WERI-Rb-1 (cell line): ENCODE measurements around the gene GALNT9.
"Not testable (repeated sequence)": the region's sequence is repeated elsewhere in the genome, so short reads cannot be mapped to it uniquely, and the experiment has no call there.

Source experiments
- DNase-seq: peaks from one replicate; pipeline ENCODE4 v3.0.0-alpha.2; 2020
- H3K27ac ChIP-seq: fragments of 250-450 bp; sonication (Bioruptor Pico); 2 replicates; pipeline ENCODE4 v1.5.1; 2020; ENCODE audit warnings: mild to moderate bottlenecking, moderate library complexity
- H3K27me3 ChIP-seq: fragments of 250-450 bp; sonication (Bioruptor Pico); 2 replicates; pipeline ENCODE4 v1.5.1; 2021; ENCODE audit warnings: mild to moderate bottlenecking, low read depth, moderate library complexity; ENCODE audit not compliant: insufficient read depth, severe bottlenecking
- H3K36me3 ChIP-seq: fragments of 250-450 bp; sonication (Bioruptor Pico); 2 replicates; pipeline ENCODE4 v1.5.1; 2020; ENCODE audit warnings: mild to moderate bottlenecking, moderate library complexity
- H3K4me3 ChIP-seq: 2 replicates; pipeline ENCODE4 v1.5.1; 2011; ENCODE audit warnings: low read depth, mild to moderate bottlenecking, control low read depth, low read length
- H3K9me3 ChIP-seq: fragments of 250-450 bp; sonication (Bioruptor Pico); 2 replicates; pipeline ENCODE4 v1.5.1; 2021; ENCODE audit warnings: mild to moderate bottlenecking, moderate library complexity; ENCODE audit not compliant: severe bottlenecking
- TF ChIP-seq, protein P1 (sequence below): IDR thresholded peaks from 2 replicates; pipeline ENCODE4 v1.5.1; 2011; ENCODE audit warnings: low read depth, mild to moderate bottlenecking, control low read depth, inconsistent platforms, low read length

The GALNT9 gene

DNA sequence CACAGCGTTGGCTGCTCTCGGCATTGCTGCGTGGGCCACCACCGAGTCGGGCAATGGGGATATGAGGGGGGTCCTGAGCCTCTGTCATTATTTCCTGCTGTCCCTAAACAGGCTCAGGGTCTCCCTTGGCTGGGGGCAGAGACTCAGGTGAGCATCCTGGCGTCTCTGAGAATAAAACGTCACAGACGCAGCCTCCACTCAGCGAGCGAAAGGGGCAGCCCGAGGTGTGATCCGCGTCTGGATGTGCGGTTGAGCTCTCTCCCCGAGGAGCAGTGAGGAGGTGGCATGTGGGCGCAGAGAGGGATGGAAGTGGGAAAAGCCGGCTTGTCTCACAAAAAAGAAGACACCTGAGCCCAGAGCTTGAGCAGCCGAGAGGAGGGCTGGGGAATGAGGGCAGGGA lies 62.6 kb downstream of the GALNT9 start:
- Histone ChIP-seq H3K27me3 (no peaks in the 10 kb centered on the region), H3K9me3 (no peaks in the 10 kb centered on the region), H3K36me3 (no peaks in the 10 kb centered on the region), H3K27ac (no peak overlapping the region), H3K4me3 (no peak overlapping the region)
- TF ChIP-seq, protein P1, sequence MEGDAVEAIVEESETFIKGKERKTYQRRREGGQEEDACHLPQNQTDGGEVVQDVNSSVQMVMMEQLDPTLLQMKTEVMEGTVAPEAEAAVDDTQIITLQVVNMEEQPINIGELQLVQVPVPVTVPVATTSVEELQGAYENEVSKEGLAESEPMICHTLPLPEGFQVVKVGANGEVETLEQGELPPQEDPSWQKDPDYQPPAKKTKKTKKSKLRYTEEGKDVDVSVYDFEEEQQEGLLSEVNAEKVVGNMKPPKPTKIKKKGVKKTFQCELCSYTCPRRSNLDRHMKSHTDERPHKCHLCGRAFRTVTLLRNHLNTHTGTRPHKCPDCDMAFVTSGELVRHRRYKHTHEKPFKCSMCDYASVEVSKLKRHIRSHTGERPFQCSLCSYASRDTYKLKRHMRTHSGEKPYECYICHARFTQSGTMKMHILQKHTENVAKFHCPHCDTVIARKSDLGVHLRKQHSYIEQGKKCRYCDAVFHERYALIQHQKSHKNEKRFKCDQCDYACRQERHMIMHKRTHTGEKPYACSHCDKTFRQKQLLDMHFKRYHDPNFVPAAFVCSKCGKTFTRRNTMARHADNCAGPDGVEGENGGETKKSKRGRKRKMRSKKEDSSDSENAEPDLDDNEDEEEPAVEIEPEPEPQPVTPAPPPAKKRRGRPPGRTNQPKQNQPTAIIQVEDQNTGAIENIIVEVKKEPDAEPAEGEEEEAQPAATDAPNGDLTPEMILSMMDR = no peak
- DNase-seq = no peak

DNA sequence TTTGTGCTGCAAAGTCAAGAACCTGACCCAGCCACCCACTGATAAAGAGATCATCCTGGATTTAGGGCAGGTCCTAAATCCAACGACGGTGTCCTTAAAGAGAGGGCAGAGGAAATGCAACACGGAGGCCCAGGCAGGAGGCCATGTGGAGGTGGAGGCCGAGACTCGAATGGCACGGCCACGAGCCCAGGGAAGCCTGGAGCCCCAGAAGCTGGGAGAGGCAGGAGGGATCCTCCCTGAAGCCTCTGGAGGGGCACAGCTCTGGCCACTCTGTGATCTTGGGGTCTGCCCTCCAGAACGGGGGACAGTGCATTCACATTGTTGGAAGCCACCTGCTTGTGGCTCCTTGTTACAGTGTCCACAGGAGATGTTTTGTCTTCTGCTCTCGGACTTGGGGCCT lies 63.0 kb downstream of the GALNT9 start:
- Histone ChIP-seq H3K4me3 (no peak overlapping the region), H3K27me3 (no peaks in the 10 kb centered on the region), H3K27ac (no peak overlapping the region), H3K9me3 (no peaks in the 10 kb centered on the region), H3K36me3 (no peaks in the 10 kb centered on the region)
- DNase-seq = no peak
- TF ChIP-seq, protein P1 = no peak

- H3K36me3 ChIP-seq, H3K27ac ChIP-seq, H3K4me3 ChIP-seq, H3K9me3 ChIP-seq, DNase-seq, H3K27me3 ChIP-seq: not testable (repeated sequence)
Measured at GRCh38 chr12:132265822-132266221, 63.6 kb downstream of the GALNT9 start.

DNA sequence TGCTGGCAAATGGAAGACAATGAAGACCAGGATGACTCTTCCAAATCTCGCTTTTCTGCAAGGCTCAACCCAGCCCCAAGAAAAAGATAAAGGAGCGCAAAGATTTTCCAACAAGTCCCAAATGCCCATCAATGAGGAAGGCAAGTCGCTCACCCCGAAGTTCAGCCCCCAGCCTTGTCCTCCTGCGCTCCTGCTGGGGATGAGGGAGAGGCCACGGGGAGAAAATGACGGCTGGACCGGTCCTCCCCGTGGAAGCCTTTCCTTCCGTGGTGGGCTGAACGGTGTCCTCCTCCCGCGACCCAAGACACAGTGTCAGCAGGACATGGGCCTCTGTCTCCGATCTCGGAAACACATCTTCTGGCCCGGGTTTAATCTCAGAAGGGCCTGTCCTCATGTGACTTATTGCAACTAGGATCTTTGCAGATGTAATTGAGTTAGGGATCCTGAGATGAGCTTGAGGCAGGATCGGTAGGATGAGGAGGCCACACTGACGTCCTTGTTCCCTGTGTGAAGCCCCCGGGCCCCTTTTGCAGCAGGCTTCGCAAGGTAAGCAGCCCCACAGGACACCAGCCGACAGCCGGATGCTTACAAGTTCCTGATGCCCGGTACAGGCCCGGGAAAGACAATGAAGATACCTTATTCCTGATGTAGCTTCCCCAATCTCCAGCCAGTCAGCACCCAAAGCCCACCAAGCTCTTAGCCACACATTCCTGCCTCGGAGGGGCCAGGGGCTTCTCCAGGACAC lies 64.2 kb downstream of the GALNT9 start:
- TF ChIP-seq, protein P1 = no peak
- no peaks in the 10 kb centered on the region for H3K9me3 ChIP-seq
- no peaks in the 10 kb centered on the region for H3K27me3 ChIP-seq
- H3K27ac ChIP-seq = no peak overlapping the region
- no peak for DNase-seq
- no peak overlapping the region for H3K4me3 ChIP-seq
- H3K36me3 ChIP-seq = no peaks in the 10 kb centered on the region

GRCh38 chr12:132264086-132265010 lies 65.0 kb downstream of the GALNT9 start:
- H3K4me3 ChIP-seq = no peak overlapping the region
- no peaks in the 10 kb centered on the region for H3K36me3 ChIP-seq
- no peak for DNase-seq
- no peaks in the 10 kb centered on the region for H3K9me3 ChIP-seq
- TF ChIP-seq, protein P1 = no peak
- H3K27ac ChIP-seq = no peak overlapping the region
- H3K27me3 ChIP-seq = no peaks in the 10 kb centered on the region

GRCh38 chr12:132263451-132264049 lies 65.8 kb downstream of the GALNT9 start:
- Histone ChIP-seq H3K27me3 (no peaks in the 10 kb centered on the region), H3K27ac (no peak overlapping the region), H3K36me3 (no peaks in the 10 kb centered on the region), H3K9me3 (no peaks in the 10 kb centered on the region), H3K4me3 (no peak overlapping the region)
- TF ChIP-seq, protein P1 = no peak
- DNase-seq = no peak
